Breast epithelium (tissue), 4 donors: ENCODE data around the gene BAIAP2L2. TPM values are rescaled to one million over a fixed set of nuclear protein-coding genes. Genes with fewer than 3 reads are reported as not detected.
A peak's percentile ranks its signal among the peaks of the same experiment; 100 is the strongest.

Experiments
- DNase-seq, 2 donors: peaks; one replicate each; pipeline ENCODE4 v3.0.0-alpha.2; 2019; ENCODE audit warnings: low spot score in 2 of 2
- H3K27ac ChIP-seq, 2 donors: fragments of 200-600 bp; sonication (generic) in 1 of 2; one replicate each; pipeline ENCODE4 v1.5.1; 2016 to 2019; ENCODE audit warnings: mild to moderate bottlenecking in 1 of 2
- H3K27me3 ChIP-seq, 2 donors: fragments of 200-600 bp; sonication (generic) in 1 of 2; one replicate each; pipeline versions ENCODE4 v1.5.1 to v1.6.0; 2017 to 2019; ENCODE audit warnings: control low read depth in 1 of 2, mild to moderate bottlenecking in 1 of 2
- H3K36me3 ChIP-seq: fragments of 200-600 bp; one replicate; pipeline ENCODE4 v1.5.1; 2019
- H3K4me1 ChIP-seq, 2 donors: fragments of 200-600 bp; sonication (generic); one replicate each; pipeline ENCODE4 v1.5.1; 2016 to 2019; ENCODE audit warnings: control low read depth in 1 of 2
- H3K4me3 ChIP-seq, 3 donors: fragments of 200-600 bp; sonication (generic); 1 replicate in 2 of 3; 2 replicates in 1 of 3; pipeline ENCODE4 v1.5.1; 2016 to 2019; ENCODE audit warnings: mild to moderate bottlenecking in 3 of 3, moderate library complexity in 2 of 3
- H3K9me3 ChIP-seq, 2 donors: fragments of 200-600 bp; sonication (generic) in 1 of 2; one replicate each; pipeline ENCODE4 v1.5.1; 2016 to 2019; ENCODE audit warnings: control low read depth in 1 of 2
- CTCF ChIP-seq, 3 donors: fragments of 450-650 bp; IDR thresholded peaks; one replicate each; pipeline ENCODE4 v1.5.1; 2016 to 2017; ENCODE audit warnings: antibody characterized with exemption in 3 of 3, mild to moderate bottlenecking in 3 of 3, moderate library complexity in 3 of 3
- POLR2A ChIP-seq: fragments of 450-650 bp; IDR thresholded peaks from one replicate; pipeline ENCODE4 v1.6.1; 2016; ENCODE audit warnings: antibody characterized with exemption, mild to moderate bottlenecking, moderate library complexity
- POLR2AphosphoS5 ChIP-seq, 3 donors: sonication (generic); formaldehyde crosslinking; IDR thresholded peaks; one replicate each; pipeline ENCODE4 v1.6.1; 2017; ENCODE audit warnings: antibody characterized with exemption in 3 of 3
- intact Hi-C: fragments of 100-400 bp; cut with DNase I; formaldehyde crosslinking; loops from one replicate; pipeline ENCODE4 v1.15.1; 2023; ENCODE audit warnings: low total_unique reads
- total RNA-seq, 3 donors: library from RNA; depleted of rRNA; stranded (reverse); fragments of >200 nt; gene quantifications; one replicate each; pipeline ENCODE4 v1.1.0, GENCODE V29; 2016

BAIAP2L2 gene
- total RNA-seq, 3 donors from 2014 or later, result 0.80 to 1.3 (median 1.0) TPM

- Histone ChIP-seq H3K27me3 (peaks cover 7 to 13% of the 10 kb centered on the region in 2 donors), H3K4me3 (no peak overlapping the region), H3K36me3 (no peaks in the 10 kb centered on the region), H3K4me1 (peaks cover 8 to 14% of the 10 kb centered on the region in 2 donors), H3K9me3 (no peaks in the 10 kb centered on the region), H3K27ac (no peak overlapping the region)
- DNase-seq, result no peak
- intact Hi-C loops, result no loop called here
- no peak for TF ChIP-seq POLR2AphosphoS5 (IDR thresholded peaks at IDR 0.05)
Measured at GRCh38 chr22:38086001-38086845, 24.3 kb downstream of the BAIAP2L2 start.

GRCh38 chr22:38085501-38085900 lies 25.0 kb downstream of the BAIAP2L2 start:
- no peak for DNase-seq
- intact Hi-C loops, result no loop called here
- Histone ChIP-seq H3K4me1 (peaks cover 8 to 14% of the 10 kb centered on the region in 2 donors), H3K27ac (no peak overlapping the region), H3K36me3 (no peaks in the 10 kb centered on the region), H3K9me3 (no peaks in the 10 kb centered on the region), H3K27me3 (peaks cover 7 to 13% of the 10 kb centered on the region in 2 donors), H3K4me3 (no peak overlapping the region)
- TF ChIP-seq POLR2AphosphoS5 (IDR thresholded peaks at IDR 0.05) (no peak), POLR2A (no peak), CTCF (IDR thresholded peaks at IDR 0.05) (no peak)

GRCh38 chr22:38085056-38085455 lies 25.4 kb downstream of the BAIAP2L2 start:
- no peak overlapping the region for H3K27ac ChIP-seq
- intact Hi-C loops, result no loop called here
- H3K4me3 ChIP-seq, result no peak overlapping the region
- peaks cover 8 to 14% of the 10 kb centered on the region in 2 donors for H3K4me1 ChIP-seq
- DNase-seq, result no peak
- TF ChIP-seq POLR2A (no peak), POLR2AphosphoS5 (IDR thresholded peaks at IDR 0.05) (no peak), CTCF (IDR thresholded peaks at IDR 0.05) (no peak)
- peaks cover 7 to 13% of the 10 kb centered on the region in 2 donors for H3K27me3 ChIP-seq
- H3K36me3 ChIP-seq, result no peaks in the 10 kb centered on the region
- no peaks in the 10 kb centered on the region for H3K9me3 ChIP-seq

- Histone ChIP-seq H3K27ac (no peak within 1 kb of the TSS), H3K4me3 (peak within 1 kb of the TSS in 1 of 3 donors; percentile 76), H3K4me1 (peaks cover 5 to 14% of the 10 kb centered on the region in 2 donors), H3K27me3 (peaks cover 7 to 13% of the 10 kb centered on the region in 2 donors), H3K9me3 (no peaks in the 10 kb centered on the region), H3K36me3 (no peaks in the 10 kb centered on the region)
- intact Hi-C loops, result no loop called here
- DNase-seq, result no peak
- TF ChIP-seq POLR2A (no peak), CTCF (IDR thresholded peaks at IDR 0.05) (no peak), POLR2AphosphoS5 (IDR thresholded peaks at IDR 0.05) (no peak)
Measured at GRCh38 chr22:38083931-38084631, 26.4 kb downstream of the BAIAP2L2 start, which contains the start of gene SLC16A8. SLC16A8 (minus strand) TSS chr22:38084184; CDS start chr22:38082873, 1,311 bp downstream.

- DNase-seq, result no peak
- no peaks in the 10 kb centered on the region for H3K9me3 ChIP-seq
- H3K36me3 ChIP-seq, result no peaks in the 10 kb centered on the region
- no peak overlapping the region for H3K27ac ChIP-seq
- peaks cover 3 to 13% of the 10 kb centered on the region in 2 donors for H3K27me3 ChIP-seq
- H3K4me1 ChIP-seq, result peaks cover 4 to 14% of the 10 kb centered on the region in 2 donors
- H3K4me3 ChIP-seq, result peak overlapping the region in 1 of 3 donors; percentile 76
- TF ChIP-seq POLR2A, result no peak
- TF ChIP-seq CTCF (IDR thresholded peaks at IDR 0.05), result no peak
- no peak for TF ChIP-seq POLR2AphosphoS5 (IDR thresholded peaks at IDR 0.05)
- intact Hi-C loops, result no loop called here
Measured at GRCh38 chr22:38082986-38083710, 27.3 kb downstream of the BAIAP2L2 start.
